HG02610 (cell line): ENCODE results near the gene LRFN2.

Source experiments
- ATAC-seq: cut with Tn5 transposase; IDR thresholded peaks from one replicate; pipeline ENCODE4 v1.9.1; 2021; ENCODE audit warnings: mild to moderate bottlenecking, moderate library complexity; ENCODE audit not compliant: unreplicated experiment

LRFN2 gene

DNA sequence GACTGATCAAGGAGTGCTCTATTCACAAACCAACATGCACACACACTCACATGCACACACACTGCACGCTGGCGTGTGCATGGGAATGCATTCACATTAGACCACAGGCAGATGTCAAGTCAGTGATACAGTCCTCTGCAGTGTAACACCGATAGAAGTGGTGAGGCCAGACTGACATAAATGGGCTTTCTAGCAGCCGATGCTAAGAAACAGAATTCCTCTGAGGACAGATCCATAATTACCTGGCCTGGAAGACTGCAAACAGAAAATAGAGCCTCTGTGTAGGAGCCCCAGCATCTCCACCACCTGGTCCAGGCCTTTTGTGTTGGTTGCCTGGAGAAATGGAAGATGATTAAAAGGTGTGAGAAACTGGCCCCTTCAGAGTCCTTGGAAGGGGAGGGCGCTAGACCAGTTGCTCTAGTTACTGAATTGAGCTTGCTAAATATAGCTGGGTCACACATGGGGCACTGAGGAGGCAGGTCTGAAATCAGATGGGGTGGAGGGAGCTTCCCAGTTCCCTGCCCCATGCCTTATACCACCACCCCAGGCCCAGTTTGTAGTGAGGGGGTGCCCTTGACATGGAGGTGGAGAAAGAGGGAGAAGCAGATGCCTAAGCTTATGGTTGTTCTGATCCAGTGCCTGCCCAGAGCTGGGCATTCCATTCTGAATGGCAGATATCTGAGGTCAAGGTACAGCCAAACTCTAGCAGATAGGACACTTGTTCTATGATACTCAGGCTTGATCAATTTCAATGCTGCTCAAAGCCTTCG, 233.8 kb downstream of the LRFN2 start:
- ATAC-seq, result no peak

DNA sequence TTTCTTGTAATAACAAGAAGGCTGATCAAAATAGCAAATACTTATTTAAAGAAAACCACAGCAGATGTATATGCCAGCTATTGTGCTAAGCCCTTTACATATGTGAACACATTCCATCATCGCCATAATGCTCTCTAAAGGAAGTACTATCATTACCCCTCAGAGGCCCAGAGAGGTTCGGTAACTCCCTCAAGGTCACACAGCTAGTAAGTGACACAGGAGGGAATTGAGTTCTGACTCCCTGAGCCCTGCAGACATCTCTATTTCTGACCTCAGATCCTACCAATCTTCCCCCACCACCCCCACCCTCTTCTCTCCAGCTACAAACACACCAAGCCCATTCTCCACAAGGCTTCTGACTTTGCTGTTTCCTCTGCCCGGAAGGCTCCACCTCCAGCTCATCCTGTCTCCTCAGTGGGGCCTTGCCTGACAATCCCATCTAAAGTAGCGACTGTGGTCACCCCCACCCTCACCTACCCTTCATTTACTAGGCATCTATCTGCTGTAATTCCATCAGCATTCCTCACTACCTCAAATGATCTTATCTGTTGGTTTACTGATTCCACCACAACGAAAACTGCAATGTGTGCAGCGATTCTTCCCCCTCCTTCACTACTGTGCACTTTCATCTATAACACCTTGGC, 234.5 kb downstream of the LRFN2 start:
- ATAC-seq, result no peak

DNA sequence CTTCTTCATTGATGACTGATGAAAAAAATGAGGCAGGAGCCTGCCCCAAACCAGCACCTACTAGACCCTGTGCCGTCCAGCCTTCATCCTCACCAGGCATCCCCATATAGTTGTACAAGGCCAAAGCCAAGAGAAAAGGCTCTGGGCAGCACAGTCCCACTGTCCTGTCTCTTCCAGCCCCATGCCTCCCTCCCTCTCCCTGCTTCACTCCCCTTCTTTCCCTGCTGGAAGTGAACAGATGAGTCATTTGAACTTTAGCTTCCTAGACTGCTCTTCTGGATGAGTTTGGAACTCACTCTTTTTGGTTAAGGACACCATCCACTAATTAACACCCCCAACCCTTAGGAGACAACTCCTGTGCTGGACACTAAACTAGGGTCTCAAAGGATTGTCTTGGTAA, 235.2 kb downstream of the LRFN2 start:
- ATAC-seq, result no peak

DNA sequence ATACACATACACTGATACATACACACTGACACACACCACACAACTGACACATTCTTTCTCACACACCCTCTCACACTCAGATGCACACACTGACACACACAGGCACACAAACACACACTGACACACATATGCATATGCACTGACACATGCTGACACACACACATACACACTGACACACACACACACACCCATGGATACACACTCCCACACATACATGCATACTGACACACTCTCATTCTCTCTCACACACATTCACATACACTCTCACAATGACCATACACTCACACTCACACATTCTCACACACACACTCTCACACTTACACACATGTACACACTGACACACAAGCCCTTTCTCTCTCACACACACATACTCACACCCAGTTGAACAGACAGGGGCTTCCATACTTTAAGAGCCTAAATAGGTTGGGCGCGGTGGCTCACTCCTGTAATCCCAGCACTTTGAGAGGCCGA, 236.4 kb downstream of the LRFN2 start:
- ATAC-seq, result no peak

GRCh38 chr6:40349901-40350746, 237.0 kb downstream of the LRFN2 start:
- ATAC-seq, result no peak

- no peak for ATAC-seq
These were observed 237.9 kb downstream of the LRFN2 start for GRCh38 chr6:40349123-40349900.

DNA sequence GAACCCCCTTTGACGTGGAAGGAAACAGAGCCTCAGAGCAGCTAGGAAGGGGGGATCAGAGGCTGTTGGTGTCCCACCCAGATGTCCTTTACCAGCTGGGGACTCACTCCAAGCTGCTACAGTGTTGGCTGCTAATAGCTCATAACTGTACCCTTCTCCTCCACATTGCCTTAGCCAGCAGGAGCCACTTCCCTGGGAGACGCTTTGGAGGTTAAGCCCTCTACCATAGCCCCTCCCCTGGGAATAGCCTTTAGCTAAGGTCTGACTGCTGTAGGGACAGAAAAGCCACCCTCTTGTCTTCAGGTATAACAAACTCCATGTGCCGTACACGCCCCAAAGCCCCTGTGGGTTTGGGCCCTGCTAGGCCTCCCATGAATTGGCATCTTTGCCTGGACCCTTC, 238.6 kb downstream of the LRFN2 start:
- ATAC-seq, result no peak

DNA sequence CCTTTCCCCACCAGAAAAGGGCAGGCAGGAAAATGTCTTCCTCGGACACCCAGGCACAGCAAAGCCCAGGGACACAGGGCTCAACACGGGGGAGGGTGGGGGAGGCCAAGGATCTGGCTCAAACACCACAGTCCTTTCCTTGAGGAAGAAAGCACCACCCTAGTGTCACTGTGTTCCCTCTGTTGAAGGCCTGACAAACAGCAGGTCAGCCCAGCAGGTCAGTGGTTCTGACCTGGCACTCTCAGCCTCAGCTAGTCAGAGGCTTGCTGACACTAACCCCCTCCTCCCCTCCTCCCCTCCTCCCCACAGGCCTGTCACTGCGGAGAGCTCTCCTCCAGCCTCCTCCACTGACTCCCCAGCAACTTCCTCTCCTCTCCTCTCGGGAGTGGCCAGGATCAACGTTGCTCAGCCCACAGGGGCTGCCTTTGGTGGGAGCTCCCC, 239.6 kb downstream of the LRFN2 start:
- ATAC-seq, result no peak

- no peak for ATAC-seq
These were observed 240.9 kb downstream of the LRFN2 start for GRCh38 chr6:40346246-40346645.

DNA sequence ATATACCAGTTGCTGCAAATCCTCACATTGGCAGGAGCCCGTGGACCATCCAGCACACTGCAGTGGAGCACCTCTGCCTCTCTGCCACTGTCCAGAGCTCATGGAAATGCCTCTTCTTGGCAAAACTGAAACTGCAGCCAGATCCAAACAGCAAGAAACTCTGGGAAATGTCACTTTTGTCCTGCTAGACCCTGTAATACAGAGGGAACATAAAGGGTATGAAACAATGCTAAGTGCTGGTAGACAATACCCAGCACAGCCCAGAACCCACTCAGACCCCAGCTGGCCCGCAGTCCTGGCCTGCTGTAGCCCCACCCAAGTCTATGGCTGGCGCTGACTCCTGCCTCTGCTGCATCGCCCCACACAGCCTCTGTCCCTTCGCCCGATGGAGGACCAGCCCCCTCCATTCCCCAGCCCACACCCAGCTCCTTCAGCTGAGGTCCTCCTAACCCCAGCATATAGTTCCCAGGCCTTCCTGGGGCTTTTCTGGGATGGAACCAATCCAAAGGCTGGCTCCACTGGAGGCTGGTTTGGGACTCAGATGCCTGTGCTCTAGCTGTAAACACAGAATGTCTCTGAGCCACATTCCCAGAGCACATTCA, 242.5 kb downstream of the LRFN2 start:
- ATAC-seq, result no peak

GRCh38 chr6:40343877-40344565, 243.1 kb downstream of the LRFN2 start:
- no peak for ATAC-seq

DNA sequence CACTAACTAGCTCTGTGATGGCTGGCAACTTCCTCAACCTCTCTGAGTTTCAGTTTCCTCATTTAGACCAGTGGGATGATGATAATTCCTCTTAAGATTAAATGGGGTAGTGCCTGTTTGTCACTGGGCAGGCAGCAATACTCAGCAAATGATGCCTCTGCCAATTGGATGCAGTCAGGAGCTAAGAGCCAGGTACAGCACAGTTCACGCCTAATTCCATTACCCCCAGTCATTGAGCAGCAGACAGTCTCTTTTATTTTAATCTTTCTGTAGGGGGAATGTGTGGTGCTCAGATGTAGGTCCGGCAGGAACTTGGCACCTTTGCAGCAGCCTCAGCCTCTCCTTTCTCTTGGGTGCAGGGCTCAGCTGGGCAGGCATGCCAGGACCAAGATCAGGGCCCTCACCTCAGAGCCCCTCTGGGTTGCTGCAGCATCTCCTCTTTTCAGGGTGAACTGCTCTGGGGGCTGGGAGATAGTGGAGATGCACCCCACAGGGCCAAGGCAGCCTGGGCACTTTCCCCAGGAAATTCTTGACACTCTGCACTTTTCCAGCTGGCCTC, 243.8 kb downstream of the LRFN2 start:
- no peak for ATAC-seq

GRCh38 chr6:40342723-40343122, 244.4 kb downstream of the LRFN2 start:
- ATAC-seq, result no peak

DNA sequence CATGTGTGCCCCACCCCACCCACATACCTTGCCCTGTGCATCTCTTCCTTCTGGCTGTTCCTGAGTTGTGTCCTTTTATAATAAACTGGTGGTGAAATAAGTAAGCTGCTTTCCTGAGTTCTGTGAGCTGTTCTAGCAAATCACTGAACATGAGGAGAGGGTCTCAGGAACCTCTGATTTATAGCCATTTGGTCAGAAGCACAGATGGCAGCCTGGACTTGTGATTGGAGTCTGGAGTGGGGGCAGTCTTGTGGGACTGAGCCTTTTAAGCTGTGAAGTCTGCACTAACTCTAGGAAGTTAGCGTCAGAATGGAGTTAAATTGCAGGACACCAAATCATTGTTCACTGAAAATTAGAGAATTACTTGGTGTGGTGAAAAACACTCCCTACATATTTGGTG, 245.4 kb downstream of the LRFN2 start:
- no peak for ATAC-seq
